Transverse colon (tissue), 4 donors: ENCODE results near the gene DUSP18. TPM values are rescaled to one million over a fixed set of nuclear protein-coding genes. Genes with fewer than 3 reads are reported as not detected.
"Not testable (repeated sequence)": the region's sequence is repeated elsewhere in the genome, so short reads cannot be mapped to it uniquely, and the experiment has no call there.

Source experiments
- DNase-seq: peaks from one replicate; pipeline ENCODE4 v3.0.0-alpha.2; 2019
- H3K27ac ChIP-seq, 4 donors: fragments of 200-600 bp; sonication (generic); 2 replicates each; pipeline ENCODE4 v1.5.1; 2016 to 2018; ENCODE audit warnings: inconsistent platforms in 4 of 4
- H3K27me3 ChIP-seq: fragments of 200-600 bp; sonication (generic); 2 replicates; pipeline ENCODE4 v1.5.1; 2017; ENCODE audit warnings: inconsistent platforms
- H3K36me3 ChIP-seq, 4 donors: fragments of 200-600 bp; sonication (generic); 2 replicates each; pipeline ENCODE4 v1.5.1; 2017 to 2019; ENCODE audit warnings: inconsistent platforms in 4 of 4
- H3K4me1 ChIP-seq, 4 donors: fragments of 200-600 bp; sonication (generic); 2 replicates each; pipeline ENCODE4 v1.5.1; 2017 to 2020; ENCODE audit warnings: inconsistent platforms in 4 of 4
- H3K4me3 ChIP-seq, 4 donors: fragments of 200-600 bp; sonication (generic); 1 replicate in 1 of 4; 2 replicates in 3 of 4; pipeline versions ENCODE4 v1.5.1 to v1.6.1; 2017 to 2019; ENCODE audit warnings: inconsistent platforms in 4 of 4
- H3K9me3 ChIP-seq, 2 donors: fragments of 200-600 bp; sonication (generic); 2 replicates each; pipeline ENCODE4 v1.5.1; 2017 to 2019; ENCODE audit warnings: inconsistent platforms in 2 of 2
- EP300 ChIP-seq: sonication (generic); formaldehyde crosslinking; IDR thresholded peaks from one replicate; pipeline ENCODE4 v1.6.1; 2017; ENCODE audit warnings: antibody characterized with exemption, low read depth
- POLR2A ChIP-seq: fragments of 450-650 bp; IDR thresholded peaks from one replicate; pipeline ENCODE4 v1.6.1; 2016; ENCODE audit warnings: antibody characterized with exemption, mild to moderate bottlenecking, moderate library complexity
- POLR2AphosphoS5 ChIP-seq, 3 donors: sonication (generic); formaldehyde crosslinking; IDR thresholded peaks; one replicate each; pipeline ENCODE4 v1.6.1; 2016; ENCODE audit warnings: antibody characterized with exemption in 3 of 3
- WGBS, 2 donors: methylation state at CpG; one replicate each; pipeline ENCODE4 v1.1.5; 2018; ENCODE audit warnings: low coverage in 1 of 2; 5-methylcytosine and 5-hydroxymethylcytosine counted together
- in situ Hi-C, 4 donors: fragments of 200-750 bp; cut with MboI; loops; one replicate each; pipeline versions ENCODE4 v1.15.0 to v1.15.1; 2017; ENCODE audit warnings: low sequenced_read_pairs in 3 of 4, low pct_ligation_motif_present in 1 of 4, low pct_unique_long_range_greater_than_20kb in 1 of 4
- intact Hi-C: fragments of 100-400 bp; cut with DNase I; formaldehyde crosslinking; loops from one replicate; pipeline ENCODE4 v1.15.1; 2023; ENCODE audit warnings: low total_unique reads
- total RNA-seq, 4 donors: library from RNA; depleted of rRNA; stranded (reverse); fragments of >200 nt; gene quantifications; one replicate each; pipeline ENCODE4 v1.1.0, GENCODE V29; 2016
- TF ChIP-seq, protein P1 (sequence below), 5 experiments: fragments of 200-600 bp in 3 of 5; fragments of 450-650 bp in 2 of 5; sonication (generic) in 3 of 5; IDR thresholded peaks; 1 replicate in 2 of 5; 2 replicates in 3 of 5; pipeline ENCODE4 v1.5.1; 2016 to 2017; ENCODE audit warnings: antibody characterized with exemption in 5 of 5, inconsistent platforms in 3 of 5, mild to moderate bottlenecking in 2 of 5, moderate library complexity in 1 of 5

DUSP18 gene
- total RNA-seq, 4 donors from 2014 or later: 13.7 to 38.2 (median 29.8) TPM

DNA sequence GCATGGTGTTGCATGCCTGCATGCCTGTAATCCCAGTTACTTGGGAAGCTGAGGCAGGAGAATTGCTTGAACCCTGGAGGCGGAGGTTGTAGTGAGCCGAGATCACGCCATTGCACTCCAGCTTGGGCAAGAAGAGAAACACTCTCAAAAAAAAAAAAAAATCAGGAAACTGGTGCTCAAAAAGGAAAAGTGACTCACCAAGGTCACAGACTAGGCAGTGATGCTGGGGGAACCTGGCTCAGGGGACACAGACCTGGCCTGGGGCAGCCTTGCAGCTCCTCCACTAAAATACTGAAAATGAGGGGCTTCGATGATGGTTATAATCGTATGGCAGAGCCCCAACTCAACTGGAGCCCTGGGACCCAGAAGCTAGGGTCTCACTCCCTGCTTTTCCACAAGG is 40.2 kb downstream of the DUSP18 start:
- H3K9me3 ChIP-seq: no peaks in the 10 kb centered on the region
- in situ Hi-C loops (loop anchor here in 2 of 4 donors (10.0 to 25.0 kb wide), 2 partner anchors 127 to 285 kb away; no protein-coding TSS in a partner anchor), intact Hi-C loops (loop anchor here (10.0 kb wide), 1 partner anchor 277 kb away; no protein-coding TSS in a partner anchor)
- no peak for DNase-seq
- no peaks in the 10 kb centered on the region for H3K4me1 ChIP-seq
- H3K27ac ChIP-seq: no peak overlapping the region
- no peak overlapping the region for H3K4me3 ChIP-seq
- no peaks in the 10 kb centered on the region for H3K27me3 ChIP-seq
- TF ChIP-seq POLR2AphosphoS5 (IDR thresholded peaks at IDR 0.05) (no peak), POLR2A (no peak), EP300 (no peak)
- TF ChIP-seq, protein P1, sequence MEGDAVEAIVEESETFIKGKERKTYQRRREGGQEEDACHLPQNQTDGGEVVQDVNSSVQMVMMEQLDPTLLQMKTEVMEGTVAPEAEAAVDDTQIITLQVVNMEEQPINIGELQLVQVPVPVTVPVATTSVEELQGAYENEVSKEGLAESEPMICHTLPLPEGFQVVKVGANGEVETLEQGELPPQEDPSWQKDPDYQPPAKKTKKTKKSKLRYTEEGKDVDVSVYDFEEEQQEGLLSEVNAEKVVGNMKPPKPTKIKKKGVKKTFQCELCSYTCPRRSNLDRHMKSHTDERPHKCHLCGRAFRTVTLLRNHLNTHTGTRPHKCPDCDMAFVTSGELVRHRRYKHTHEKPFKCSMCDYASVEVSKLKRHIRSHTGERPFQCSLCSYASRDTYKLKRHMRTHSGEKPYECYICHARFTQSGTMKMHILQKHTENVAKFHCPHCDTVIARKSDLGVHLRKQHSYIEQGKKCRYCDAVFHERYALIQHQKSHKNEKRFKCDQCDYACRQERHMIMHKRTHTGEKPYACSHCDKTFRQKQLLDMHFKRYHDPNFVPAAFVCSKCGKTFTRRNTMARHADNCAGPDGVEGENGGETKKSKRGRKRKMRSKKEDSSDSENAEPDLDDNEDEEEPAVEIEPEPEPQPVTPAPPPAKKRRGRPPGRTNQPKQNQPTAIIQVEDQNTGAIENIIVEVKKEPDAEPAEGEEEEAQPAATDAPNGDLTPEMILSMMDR (IDR thresholded peaks at IDR 0.05): no peak
- WGBS, 2 donors: 88 to 100% methylated on average over 5 of the region's 5 CpGs
- H3K36me3 ChIP-seq: no peaks in the 10 kb centered on the region

DNA sequence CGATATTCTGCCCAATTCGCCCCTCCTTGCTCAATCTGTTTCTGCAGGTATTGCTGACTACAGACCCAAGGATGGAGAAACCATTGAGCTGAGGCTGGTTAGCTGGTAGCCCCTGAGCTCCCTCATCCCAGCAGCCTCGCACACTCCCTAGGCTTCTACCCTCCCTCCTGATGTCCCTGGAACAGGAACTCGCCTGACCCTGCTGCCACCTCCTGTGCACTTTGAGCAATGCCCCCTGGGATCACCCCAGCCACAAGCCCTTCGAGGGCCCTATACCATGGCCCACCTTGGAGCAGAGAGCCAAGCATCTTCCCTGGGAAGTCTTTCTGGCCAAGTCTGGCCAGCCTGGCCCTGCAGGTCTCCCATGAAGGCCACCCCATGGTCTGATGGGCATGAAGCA is 41.3 kb downstream of the DUSP18 start:
- in situ Hi-C loops: loop anchor here in 2 of 4 donors (10.0 to 25.0 kb wide), 2 partner anchors 128 to 286 kb away; no protein-coding TSS in a partner anchor
- H3K4me3 ChIP-seq: no peak overlapping the region
- no peaks in the 10 kb centered on the region for H3K4me1 ChIP-seq
- H3K36me3 ChIP-seq: no peaks in the 10 kb centered on the region
- DNase-seq: no peak
- no peak for TF ChIP-seq EP300
- TF ChIP-seq POLR2A: no peak
- no peak for TF ChIP-seq POLR2AphosphoS5 (IDR thresholded peaks at IDR 0.05)
- TF ChIP-seq, protein P1 (IDR thresholded peaks at IDR 0.05): no peak
- no peaks in the 10 kb centered on the region for H3K9me3 ChIP-seq
- 83% methylated on average over 5 of the region's 5 CpGs; no CpG with 5 or more reads in 1 of the 2 donors for WGBS, 2 donors
- intact Hi-C loops: loop anchor here (10.0 kb wide), 1 partner anchor 278 kb away; no protein-coding TSS in a partner anchor
- no peak overlapping the region for H3K27ac ChIP-seq
- H3K27me3 ChIP-seq: no peaks in the 10 kb centered on the region

DNA sequence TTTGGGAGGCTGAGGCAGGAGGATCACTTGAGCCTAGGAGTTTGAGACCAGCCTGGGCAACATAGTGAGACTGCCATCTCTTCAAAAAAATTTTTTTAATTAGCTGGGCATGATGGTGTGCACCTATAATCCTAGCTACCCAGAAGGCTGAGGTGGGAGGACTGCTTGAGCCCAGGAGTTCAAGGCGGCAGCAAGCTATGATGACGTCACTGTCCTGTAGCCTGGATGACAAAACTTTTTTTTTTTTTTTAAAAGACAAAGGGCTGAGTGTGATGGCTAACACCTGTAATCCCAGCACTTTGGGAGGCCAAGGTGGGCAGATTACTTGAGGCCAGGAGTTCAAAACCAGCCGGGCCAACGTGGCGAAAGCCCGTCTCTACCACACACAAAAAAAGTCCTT is 47.8 kb downstream of the DUSP18 start:
- intact Hi-C loops: loop anchor here (10.0 kb wide), 1 partner anchor 285 kb away; no protein-coding TSS in a partner anchor
- not testable (repeated sequence) for H3K9me3 ChIP-seq, H3K27me3 ChIP-seq, H3K4me1 ChIP-seq, H3K27ac ChIP-seq, DNase-seq, H3K4me3 ChIP-seq, H3K36me3 ChIP-seq
- 97 to 100% methylated on average over 6 of the region's 6 CpGs for WGBS, 2 donors
- in situ Hi-C loops: loop anchor here in 1 of 4 donors (10.0 kb wide), 1 partner anchor 135 kb away; no protein-coding TSS in a partner anchor

DNA sequence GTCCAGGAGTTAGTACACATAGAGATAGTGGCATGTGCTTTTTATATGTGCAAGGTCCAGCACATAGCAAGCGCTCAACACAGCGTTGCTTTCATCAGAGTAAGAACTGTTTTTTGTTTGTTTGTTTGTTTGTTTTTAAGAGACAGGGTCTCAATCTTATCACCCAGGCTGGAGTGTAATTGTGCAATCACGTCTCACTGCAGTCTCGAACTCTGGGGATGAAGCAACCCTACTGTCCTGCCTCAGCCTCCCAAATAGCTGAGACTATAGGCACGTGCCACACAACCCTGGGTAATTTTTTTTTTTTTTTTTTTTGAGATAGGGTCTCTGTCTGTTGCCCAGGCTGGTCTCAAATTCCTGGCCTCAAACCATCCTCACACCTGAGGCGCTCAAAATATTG is 49.9 kb downstream of the DUSP18 start:
- H3K27ac ChIP-seq: no peak overlapping the region
- no peak for DNase-seq
- intact Hi-C loops: no loop called here
- no peaks in the 10 kb centered on the region for H3K9me3 ChIP-seq
- H3K36me3 ChIP-seq: peaks cover 0 to 3% (median 0%) of the 10 kb centered on the region in 4 donors
- TF ChIP-seq EP300: no peak
- TF ChIP-seq, protein P1 (IDR thresholded peaks at IDR 0.05): no peak
- no peak for TF ChIP-seq POLR2AphosphoS5 (IDR thresholded peaks at IDR 0.05)
- no peak for TF ChIP-seq POLR2A
- 86 to 88% methylated on average over 4 to 6 of the region's 6 CpGs for WGBS, 2 donors
- H3K27me3 ChIP-seq: no peaks in the 10 kb centered on the region
- no peaks in the 10 kb centered on the region for H3K4me1 ChIP-seq
- in situ Hi-C loops: no loop called here
- H3K4me3 ChIP-seq: no peak overlapping the region

DNA sequence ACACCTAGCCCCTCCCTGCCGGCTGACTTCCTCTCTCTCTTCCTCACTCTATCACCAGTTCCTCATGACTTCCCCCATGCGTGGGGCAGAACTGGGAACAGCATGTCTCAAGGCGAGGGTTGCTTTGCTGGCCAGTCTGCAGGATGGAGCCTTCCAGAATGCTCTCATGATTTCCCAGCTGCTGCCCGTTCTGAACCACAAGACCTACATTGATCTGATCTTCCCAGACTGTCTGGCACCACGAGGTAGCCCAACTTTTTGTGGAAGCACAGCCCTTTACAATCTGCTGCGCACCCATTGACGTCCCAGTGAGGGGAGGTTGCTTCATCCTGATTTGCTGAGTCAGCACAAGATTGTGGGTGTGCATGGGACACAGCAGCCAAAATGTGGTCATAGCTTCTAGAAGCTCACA is 52.1 kb downstream of the DUSP18 start:
- Histone ChIP-seq H3K4me1 (no peaks in the 10 kb centered on the region), H3K36me3 (peaks cover 0 to 3% (median 0%) of the 10 kb centered on the region in 4 donors), H3K4me3 (no peak overlapping the region), H3K27ac (no peak overlapping the region), H3K27me3 (no peaks in the 10 kb centered on the region), H3K9me3 (no peaks in the 10 kb centered on the region)
- no peak for DNase-seq
- intact Hi-C loops: no loop called here
- TF ChIP-seq POLR2AphosphoS5 (IDR thresholded peaks at IDR 0.05): no peak
- TF ChIP-seq, protein P1 (IDR thresholded peaks at IDR 0.05): no peak
- no peak for TF ChIP-seq EP300
- TF ChIP-seq POLR2A: no peak
- in situ Hi-C loops: no loop called here
- 80 to 83% methylated on average over 1 to 7 of the region's 7 CpGs for WGBS, 2 donors
